Hepatocyte (in vitro differentiated cells): ENCODE data around the gene KLF5.

Experiments used
- CTCF ChIP-seq: fragments of 200-600 bp; sonication (generic); IDR thresholded peaks from 2 replicates; pipeline ENCODE4 v1.5.1; 2016; ENCODE audit warnings: antibody characterized with exemption, mild to moderate bottlenecking; ENCODE audit not compliant: poor library complexity
- EZH2 ChIP-seq: fragments of 200-600 bp; sonication (generic); IDR thresholded peaks from 2 replicates; pipeline ENCODE4 v1.6.1; 2016; ENCODE audit warnings: antibody characterized with exemption, mild to moderate bottlenecking, borderline replicate concordance
- EZH2phosphoT487 ChIP-seq: fragments of 200-600 bp; sonication (generic); IDR thresholded peaks from one replicate; pipeline ENCODE4 v1.6.1; 2018; ENCODE audit warnings: antibody characterized with exemption, mild to moderate bottlenecking, low read depth, moderate library complexity; ENCODE audit not compliant: unreplicated experiment, severe bottlenecking

- no peak for TF ChIP-seq EZH2
- TF ChIP-seq CTCF, result no peak
- no peak for TF ChIP-seq EZH2phosphoT487
These were observed 29.6 kb downstream of the KLF5 start for GRCh38 chr13:73088332-73088935.
